IPS DF 4.7 (cell line): ENCODE measurements around the gene DOCK1.

Experiments
- DNase-seq: peaks from one replicate; pipeline ENCODE4 v3.0.0-alpha.2; 2013; ENCODE audit warnings: low spot score; ENCODE audit errors: extremely low read depth

The DOCK1 gene

DNA sequence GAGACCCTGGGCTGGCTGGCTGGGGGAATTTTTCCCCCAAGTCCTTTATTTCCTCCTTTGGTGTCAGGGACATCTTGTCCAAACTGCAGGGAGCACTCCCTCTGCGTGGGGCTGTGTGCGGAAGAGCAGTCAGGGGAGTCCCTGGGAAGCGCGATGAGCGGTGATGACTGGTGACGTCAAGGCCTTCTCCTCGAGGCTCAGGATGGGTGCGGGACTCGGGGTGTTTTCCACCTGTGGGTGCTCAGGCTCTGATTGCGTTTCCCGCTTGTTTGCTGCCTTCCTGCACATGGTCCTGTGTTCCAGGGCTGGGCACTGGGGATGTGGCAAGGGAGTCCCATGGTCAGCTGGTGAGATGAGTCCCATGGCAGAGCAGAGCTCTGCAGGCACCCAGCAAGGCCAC lies 101.2 kb downstream of the DOCK1 start:
- no peak for DNase-seq

DNA sequence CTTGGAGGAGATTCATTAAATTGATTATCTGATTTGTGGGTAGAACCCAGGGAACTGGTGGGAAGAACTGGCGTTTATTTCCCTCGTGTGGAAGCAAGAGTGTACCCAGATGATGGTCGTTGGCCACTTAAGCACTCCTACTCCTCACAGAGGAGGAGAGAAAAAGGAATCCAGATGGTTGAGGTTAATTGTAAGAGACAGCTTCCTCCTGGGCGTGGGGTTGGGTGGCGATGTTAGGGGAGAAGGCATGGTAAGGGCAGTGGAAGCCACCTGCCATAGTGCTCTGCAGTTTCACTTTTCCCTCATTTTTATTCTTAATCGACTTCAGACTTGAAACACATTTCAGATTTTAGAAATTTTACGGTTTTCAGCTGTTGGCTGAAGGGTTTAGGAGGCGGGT lies 104.1 kb downstream of the DOCK1 start:
- DNase-seq: no peak

DNA sequence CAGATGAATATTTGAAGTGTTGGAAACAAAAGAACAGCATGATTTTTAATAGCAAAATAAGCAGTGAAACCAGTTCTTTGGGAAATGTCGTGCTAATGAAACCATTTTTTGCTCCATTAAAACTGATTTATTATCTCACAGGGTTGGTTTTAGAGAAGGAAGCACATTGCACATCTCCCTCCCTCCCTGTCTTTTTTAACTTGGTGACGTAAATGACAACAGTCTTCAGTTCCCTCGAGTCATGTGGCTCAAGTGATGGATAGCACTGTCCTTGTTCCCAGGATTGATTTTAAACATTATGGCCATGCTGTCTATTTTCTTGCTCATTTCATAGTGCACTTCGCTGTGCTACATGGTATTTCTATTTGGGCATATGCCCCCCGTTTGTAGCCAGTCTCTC lies 105.9 kb downstream of the DOCK1 start:
- no peak for DNase-seq

DNA sequence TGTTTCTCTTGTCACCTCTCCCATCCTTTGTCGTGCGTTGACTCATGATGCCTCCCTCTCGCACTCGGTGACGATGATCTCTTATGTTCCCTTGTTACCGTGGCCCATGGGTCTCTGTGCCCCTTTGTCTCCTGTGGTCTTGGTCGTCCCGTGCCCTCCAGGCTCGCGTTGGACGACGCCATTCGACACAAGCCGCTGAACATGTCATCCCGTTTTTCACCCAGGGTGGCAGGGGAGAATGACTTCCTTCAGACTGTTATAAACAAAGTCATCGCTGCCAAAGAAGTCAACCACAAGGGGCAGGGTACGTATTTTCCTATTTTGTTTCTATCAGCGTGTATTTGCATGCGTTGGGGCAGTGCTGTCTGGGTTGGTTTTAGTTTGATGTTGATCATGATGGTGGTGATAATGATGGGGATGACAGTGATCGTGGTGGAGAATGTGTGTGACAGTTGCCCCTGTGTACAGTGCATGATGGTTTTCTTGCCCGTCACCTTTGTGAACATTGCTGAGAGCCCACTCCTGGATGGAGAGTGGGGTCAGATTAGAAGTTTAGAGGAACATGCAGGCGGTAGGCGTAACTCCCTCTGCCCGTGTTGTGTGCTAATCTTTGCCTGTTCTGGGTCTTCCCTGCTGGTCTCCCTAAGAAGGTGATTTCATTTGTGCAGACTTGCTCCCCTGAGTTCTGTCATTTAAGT lies 107.0 kb downstream of the DOCK1 start:
- no peak for DNase-seq

DNA sequence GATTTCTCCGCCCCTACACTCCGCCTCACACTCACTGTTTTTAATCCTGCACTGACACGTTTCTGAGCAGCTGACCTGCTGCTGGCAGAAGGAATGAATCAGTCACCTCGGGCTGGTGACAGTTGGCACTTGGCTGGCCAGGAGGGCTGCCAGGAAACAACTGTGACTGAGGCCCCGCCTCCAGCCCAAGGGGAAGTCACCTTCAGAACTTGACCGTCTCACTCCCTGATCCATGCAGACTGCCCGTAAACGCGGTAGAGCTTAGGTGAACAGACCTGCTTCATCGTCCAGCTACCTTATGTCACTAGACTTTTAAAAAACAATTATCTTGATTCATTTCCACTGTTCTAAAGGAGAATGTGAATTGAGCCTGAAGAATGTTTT lies 107.5 kb downstream of the DOCK1 start:
- no peak for DNase-seq

DNA sequence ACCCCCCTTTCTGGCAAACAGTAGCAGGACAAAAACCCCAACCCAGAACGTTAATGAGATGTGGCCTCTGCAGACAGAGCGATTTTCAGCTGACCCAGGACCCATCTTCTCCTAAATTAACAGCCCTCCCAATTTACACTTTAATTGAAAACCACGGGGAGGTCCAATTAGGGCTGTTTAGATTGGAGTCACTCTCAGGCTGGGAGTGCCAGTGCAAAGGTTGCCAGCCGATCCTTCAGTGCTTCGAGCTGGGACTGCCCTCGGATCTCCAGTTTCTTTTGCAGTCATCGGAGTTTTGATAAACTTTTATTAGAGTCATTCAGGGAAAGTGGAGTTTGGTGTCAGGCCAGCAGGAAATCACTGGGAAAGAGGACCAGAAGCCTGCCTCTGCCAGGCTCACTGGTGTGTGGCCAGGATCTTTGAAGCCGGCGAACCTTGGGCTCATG lies 108.0 kb downstream of the DOCK1 start:
- DNase-seq: no peak

DNA sequence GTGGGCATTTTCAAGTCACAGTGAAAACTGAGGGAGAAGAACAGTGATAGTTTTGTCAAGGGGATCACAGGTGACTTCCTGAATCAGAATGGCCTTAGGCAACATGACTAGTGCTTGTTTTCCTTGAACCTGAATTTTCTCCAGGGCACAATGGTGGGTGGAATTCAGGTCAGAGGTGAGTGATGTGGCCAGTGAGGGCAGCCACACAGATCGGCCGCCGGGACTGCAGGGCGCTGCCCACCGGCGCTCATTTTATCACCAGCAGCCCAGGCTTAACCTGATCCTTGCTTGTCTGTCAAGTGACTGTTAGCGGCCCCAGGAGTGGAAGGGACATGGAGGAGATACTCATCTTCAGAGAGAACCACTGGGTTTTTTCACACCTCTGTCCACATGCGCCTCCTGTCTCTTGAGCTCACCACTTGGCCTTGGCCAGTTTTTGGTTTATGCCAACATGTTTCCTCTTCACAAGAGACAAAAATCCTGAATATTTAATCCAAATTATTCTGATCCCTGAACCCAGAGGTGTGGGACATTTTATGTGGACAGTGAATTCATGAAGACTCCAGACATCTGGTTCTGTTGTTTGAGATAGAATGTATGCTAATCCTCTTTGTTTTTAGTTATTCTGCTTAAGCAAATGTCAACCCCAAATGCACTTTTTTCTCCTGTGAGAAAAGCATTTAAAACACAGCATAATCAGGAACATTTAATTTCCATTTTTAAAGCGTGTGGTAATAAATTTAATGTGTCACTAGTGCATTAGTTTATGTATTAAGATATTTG lies 108.7 kb downstream of the DOCK1 start:
- DNase-seq: no peak

DNA sequence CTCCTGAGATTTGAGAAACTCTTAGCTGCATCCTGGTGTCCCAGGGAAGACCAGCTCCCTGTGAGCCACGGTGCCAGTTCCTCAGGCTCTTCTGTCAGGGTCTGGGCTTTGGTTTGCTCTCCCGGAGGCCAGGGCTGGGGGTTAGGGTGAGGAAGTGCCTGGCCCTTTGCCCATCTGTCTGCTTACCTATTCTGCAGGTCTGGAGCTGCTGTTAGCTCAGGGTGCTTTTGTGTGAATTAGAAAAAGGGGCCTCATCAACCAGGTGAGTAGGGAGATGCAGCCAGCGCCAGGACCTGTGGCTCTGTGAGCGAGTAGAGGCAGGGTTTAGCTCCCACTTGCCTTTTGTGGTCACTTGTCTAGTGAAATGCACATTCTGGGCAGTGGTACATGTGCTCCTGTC lies 109.4 kb downstream of the DOCK1 start:
- no peak for DNase-seq

DNA sequence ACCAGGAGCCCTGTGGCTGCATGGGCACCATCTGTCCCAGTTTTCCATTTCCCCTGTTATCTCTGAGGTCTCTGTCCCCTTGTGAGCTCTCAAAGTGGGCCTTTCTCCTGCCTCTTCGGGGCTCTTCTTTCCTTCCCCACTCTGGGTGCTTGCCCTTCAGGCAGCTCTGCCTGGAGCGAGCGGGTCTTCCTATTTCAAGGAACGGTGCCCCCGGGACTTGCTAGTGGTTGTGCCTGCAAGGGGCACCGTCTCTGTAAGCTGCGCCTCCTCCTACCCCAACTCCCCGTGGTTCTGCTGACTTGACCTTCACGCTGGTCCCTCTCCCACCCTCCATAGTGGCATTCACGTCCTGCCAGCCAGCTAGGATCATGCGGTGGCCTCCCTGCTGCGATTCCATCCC lies 110.1 kb downstream of the DOCK1 start:
- DNase-seq: no peak

DNA sequence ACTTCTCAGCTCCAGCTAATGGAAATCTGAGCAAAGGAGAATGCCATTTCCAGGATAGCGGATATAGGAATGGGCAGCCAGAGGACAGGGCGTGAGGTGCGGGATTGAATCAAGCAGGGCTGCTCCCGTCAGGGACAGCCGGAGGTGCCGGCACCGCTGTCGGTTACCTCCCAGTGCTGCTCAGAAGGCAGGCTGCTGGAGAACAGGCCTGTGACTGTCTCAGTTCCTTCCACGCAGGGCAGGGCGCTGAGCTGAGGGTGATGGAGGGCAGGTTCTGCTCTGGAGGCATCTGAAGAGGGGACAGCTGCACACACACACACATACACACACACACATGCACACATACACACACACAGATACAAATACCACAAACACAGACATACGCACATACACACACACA lies 111.1 kb downstream of the DOCK1 start:
- DNase-seq: no peak

DNA sequence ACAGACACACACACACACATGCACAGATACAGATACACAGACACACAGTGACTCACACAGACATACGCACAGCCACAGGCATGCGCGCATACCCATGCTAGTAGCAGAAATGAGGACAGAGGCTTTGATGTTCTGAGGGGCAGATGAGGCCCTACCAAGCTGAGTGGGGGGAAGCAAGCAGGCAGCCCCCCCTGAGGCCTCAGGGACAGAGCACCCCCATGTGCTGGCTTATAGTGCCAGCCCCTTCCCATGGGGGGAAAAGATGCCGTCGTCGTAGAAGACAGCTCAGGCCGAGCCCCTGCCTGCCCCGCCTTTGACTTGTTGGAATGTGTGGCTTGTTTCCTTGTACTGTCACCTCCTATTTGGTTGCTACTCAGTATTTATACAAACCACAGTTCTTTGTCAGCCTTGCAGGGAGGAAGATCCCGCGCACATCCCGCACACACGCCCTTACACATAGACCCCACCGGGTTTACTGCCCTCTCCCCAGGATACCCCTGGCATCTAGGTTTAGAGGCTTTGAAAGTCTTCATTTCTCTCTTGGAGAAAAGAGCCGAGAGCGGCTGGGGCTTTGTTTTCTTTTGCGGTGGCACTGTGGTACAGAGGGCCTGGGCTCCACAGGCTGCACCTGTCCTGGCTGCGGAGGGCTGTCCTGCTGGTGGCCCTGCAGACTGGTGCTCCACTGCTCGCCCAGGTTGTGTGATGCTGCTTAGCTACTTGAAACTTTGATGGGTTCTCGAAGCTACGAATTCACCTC lies 112.5 kb downstream of the DOCK1 start:
- no peak for DNase-seq

DNA sequence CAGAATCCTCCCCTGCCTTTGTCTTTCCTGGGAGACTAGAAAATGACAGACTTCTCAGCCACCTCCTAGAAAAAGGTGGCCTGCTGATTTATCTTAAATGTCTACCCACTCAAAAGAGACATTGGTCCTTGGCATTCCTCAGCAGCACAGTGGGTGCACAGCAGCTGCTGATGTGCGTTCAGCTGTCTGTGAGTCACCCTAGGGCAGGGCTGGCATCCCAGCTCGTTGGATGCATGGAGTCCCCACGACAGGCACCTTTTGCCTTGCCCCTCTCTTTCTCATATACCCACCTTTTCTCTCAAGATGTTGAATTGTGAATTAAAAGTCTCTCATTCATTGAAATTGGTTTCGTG lies 113.0 kb downstream of the DOCK1 start:
- no peak for DNase-seq

DNA sequence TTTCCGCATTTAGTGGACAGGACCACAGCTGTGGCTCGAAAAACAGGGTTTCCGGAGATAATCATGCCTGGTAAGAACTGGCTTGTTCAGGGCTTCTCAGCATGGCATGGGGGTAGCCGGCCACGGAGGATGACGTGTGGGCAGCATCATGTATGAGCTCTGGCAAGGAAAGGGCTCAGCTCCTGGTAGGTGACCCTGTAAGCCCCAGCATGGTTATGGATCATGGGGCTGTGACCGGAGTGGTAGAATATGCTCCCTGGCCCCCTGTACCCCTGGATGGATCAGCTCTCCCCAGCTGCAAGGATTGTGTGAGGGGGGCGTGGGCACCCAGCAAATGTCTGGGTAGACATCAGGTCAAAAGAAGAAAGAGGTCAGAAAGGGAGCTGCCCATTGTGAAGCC lies 113.5 kb downstream of the DOCK1 start:
- DNase-seq: no peak

DNA sequence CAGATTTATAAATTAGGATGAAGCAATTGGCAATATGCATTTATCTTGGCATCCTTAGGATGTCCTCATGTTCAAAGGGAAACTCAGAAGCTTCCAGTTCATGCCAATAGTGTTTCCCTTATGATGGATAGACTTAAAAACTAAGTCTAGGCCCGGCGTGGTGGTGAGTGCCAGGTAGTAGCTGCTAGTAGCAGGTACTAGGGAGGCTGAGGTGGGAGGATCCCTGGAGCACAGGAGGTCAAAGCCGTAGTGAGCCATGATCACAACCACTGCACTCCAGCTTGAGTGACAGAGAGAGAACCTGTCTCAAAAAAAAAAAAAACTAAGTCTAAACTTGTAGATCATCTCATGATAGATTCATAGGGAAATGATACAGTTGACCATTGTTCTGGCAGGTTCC lies 115.0 kb downstream of the DOCK1 start:
- DNase-seq: no peak

DNA sequence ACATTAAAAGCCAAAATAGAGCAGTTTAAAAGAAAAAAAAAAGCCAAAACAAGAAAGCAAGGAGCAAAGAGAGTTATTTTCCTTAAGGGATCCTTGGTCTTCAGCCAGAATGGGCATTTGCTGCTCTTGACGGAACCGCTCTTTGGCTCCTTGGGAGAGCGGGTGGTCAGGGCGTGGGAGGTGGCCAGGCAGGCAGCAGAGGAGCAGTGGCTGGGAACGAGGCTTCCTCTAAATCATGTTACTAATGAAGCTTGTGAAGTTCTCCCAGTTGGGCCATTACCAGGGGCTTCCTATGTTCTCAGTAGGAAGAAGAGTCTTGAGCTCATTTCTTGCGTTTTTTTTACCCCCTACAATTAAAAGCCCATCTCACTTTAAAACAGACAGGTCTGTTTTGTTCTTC lies 116.6 kb downstream of the DOCK1 start:
- DNase-seq: no peak

DNA sequence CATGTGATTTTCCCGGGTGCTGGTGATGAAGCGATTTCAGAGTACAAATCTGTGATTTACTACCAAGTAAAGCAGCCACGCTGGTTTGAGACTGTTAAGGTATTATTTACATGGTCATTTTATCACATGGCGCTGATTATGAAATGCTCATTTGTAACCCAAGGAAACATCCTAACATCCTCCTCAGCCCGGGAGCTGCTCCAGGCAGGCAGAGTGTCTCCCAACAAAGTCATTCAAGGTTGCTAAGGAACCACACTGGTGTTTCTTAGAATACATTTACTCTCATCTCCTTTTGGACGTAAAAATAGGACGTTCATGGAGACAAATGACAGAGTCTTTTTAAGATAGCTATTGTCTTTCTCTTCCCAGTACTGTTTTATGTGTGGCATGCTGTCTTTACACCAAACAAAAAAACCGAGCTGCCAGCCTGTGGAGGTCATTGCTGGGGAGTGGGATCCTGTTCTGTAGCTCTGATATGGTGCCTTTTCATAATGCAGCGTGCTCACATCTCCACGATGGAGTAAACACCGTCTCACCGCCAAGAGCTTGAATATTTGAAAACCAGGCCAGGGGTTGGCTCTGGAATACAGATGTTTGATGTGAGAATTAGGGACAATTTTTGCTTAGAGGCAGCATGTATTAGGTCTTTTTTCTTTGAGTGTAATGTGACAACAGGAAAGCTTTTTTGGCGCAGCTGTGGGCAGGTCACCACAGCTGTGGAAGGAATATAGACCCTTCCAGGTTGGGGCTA lies 119.6 kb downstream of the DOCK1 start:
- DNase-seq: no peak

DNA sequence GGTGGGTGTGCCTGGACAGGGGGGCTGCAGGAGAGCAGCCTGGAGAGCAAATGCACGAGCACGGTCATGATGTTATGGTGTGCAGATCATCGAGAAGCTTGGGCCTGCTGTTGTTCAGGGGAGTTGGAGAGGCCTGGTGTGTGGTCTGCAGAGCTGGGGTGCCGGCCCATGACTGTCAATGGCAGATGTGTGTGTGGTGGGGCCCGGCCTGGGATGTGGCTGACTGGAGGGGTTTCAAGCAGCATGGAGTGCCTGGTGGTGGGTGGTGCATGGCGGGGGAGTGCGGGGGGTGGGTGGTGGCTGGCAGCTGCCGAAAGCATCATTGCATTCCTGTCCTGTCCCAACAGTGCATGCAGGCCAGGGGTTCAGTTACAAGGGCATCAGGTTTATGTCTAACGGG lies 122.6 kb downstream of the DOCK1 start:
- DNase-seq: no peak

DNA sequence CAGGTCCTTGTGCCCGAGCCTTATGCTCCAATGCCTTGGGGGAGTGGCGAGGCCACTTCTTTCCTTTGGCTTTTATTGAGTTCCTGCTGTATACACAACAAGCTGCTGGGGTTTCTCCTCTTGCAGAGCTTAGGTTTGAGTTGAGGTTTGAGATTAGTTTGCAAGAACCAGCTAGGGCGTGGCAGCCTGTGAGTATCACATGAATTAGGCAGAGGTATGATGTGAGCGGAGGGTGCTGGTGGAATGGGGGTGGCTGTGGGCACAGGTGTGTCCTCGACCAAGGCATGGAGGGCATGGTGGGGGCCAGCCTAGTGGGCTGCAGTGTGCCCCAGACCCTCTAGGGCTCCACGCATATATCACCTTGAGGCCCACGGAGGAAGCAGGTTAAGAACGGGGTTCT lies 123.3 kb downstream of the DOCK1 start:
- no peak for DNase-seq

DNA sequence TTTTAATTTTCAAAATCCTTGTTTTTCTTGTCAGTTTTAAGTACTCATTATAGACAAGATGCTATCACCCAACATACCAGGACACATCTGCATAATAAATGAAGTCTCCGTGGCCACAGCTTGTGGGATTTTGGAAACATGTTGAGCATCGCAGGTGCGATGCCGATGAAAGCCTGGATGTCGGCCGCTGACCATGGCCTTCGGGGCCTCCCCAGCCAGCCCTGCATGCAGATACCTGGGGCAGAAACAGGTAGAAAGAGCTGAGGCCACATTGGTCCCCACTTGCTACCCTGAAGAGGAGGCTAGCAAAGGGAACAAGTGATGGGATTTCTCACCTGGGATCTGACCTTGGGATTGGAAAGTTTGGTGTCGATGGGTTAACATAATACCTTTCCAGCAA lies 123.8 kb downstream of the DOCK1 start:
- no peak for DNase-seq

DNA sequence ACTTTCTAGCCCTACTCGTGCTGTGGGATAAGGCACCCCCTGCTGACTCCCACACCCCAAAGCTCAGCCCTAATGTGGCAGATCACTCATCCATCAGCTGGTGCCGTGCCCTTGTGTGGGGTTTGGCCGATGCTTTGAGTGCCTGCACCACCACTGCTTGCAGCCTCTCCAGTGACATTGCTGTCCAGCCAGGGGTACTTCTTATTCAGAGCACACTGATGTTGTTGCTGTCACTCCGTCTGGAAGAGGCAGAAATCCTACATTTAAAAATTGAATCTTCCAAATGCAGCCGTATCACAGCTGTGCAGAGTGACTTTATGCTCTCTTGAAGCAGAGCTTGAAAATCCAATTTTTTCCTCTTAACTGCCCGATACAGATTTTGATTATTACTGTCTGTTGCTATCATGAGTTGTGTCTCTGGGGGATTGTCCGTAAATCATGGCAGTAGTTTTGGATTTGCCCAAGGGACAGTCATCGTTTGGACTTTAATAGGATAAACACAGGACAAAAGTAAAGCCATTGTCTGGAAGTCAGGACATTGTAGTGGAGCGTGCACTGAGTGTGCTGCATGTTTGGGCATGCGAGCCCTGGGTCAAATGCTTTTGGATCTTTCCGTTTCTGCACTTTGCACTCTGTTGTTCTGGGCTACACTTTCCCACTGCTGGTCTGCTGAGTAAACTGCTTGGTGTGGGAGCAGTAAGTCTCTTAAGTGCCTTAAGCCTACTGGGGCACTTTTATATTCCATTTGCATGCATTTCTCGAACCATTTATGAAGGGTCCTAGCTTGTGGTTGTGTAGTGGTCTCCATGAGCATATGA lies 128.2 kb downstream of the DOCK1 start:
- no peak for DNase-seq

DNA sequence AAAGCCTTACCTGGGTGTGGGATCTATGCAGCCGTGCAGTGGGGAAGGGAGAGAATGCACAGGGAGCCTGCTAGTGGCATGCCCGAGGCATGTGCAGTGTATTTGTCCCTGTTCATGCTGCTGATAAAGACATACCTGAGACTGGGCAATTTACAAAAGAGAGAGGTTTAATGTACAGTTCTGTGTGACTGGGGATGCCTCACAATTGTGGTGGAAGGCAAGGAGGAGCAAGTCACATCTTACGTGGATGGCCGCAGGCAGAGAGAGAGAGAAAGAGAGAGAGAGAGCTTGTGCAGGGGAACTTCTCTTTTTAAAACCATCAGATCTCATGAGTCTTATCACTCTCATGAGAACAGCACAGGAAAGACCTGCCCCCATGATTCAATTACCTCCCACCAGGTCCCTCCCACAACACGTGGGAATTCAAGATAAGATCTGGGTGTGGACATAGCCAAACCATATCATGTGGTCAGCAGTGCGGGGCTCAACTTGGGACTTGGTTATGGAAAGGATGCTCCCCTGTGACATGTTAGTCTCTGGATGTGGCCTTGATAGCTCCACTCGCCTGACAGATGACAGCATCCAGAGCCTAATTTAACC lies 128.9 kb downstream of the DOCK1 start:
- DNase-seq: no peak
